Effector memory CD4-positive, alpha-beta T cell (primary cell): ENCODE results near the gene WDPCP.
"Not testable (repeated sequence)": the region's sequence is repeated elsewhere in the genome, so short reads cannot be mapped to it uniquely, and the experiment has no call there.

ENCODE experiments used
- DNase-seq, 3 donors: peaks; one replicate each; pipeline ENCODE4 v3.0.0-alpha.2; 2020
- H3K27ac ChIP-seq: 2 replicates; pipeline ENCODE4 v1.7.0; 2013; ENCODE audit warnings: mild to moderate bottlenecking, low read length, moderate library complexity; ENCODE audit not compliant: insufficient read depth, poor library complexity, severe bottlenecking
- H3K27me3 ChIP-seq: replicated peaks from 2 replicates; pipeline ENCODE4 v1.7.0; 2013; ENCODE audit warnings: mild to moderate bottlenecking, low read length; ENCODE audit not compliant: insufficient read depth, control insufficient read depth, poor library complexity, severe bottlenecking
- H3K36me3 ChIP-seq: 2 replicates; pipeline ENCODE4 v1.7.0; 2013; ENCODE audit warnings: mild to moderate bottlenecking, low read length, moderate library complexity; ENCODE audit not compliant: control insufficient read depth, insufficient read depth
- H3K4me1 ChIP-seq: 2 replicates; pipeline ENCODE4 v1.7.0; 2013; ENCODE audit warnings: low read length, mild to moderate bottlenecking; ENCODE audit not compliant: control insufficient read depth, insufficient read depth, poor library complexity, severe bottlenecking
- H3K4me3 ChIP-seq: 2 replicates; pipeline ENCODE4 v1.7.0; 2013; ENCODE audit warnings: low read length, low read depth, mild to moderate bottlenecking; ENCODE audit not compliant: insufficient read depth, poor library complexity, severe bottlenecking
- H3K9me3 ChIP-seq: 2 replicates; pipeline ENCODE4 v1.7.0; 2013; ENCODE audit warnings: mild to moderate bottlenecking, low read length, moderate library complexity; ENCODE audit not compliant: control insufficient read depth

Gene WDPCP

DNA sequence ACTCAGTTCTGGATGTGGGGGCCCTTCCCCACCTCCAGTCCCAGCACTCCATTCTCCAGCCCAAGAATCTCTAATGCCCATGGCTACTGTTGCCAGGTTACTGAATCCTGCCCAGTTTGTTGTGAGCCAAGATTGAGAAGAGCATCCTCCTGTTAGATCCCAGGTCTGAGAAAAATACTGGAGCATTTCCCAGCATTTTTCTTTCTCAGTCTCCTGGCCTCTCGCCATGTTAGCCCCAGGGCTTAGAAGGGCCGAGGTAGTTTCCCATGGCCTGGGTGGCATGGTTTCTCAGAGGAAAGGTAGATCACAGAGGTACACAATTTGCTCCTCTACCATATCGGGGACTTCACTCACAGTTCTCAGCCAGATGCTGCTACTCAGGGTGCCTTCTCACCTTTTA lies 401.9 kb downstream of the WDPCP start:
- Histone ChIP-seq H3K9me3 (peaks cover 6% of the 10 kb centered on the region), H3K27me3 (no peaks in the 10 kb centered on the region), H3K4me3 (no peak overlapping the region), H3K27ac (no peak overlapping the region), H3K4me1 (no peaks in the 10 kb centered on the region), H3K36me3 (no peaks in the 10 kb centered on the region)
- DNase-seq, result no peak

- no peak for DNase-seq
- Histone ChIP-seq H3K27ac (no peak overlapping the region), H3K9me3 (no peaks in the 10 kb centered on the region), H3K27me3 (no peaks in the 10 kb centered on the region), H3K36me3 (no peaks in the 10 kb centered on the region), H3K4me1 (no peaks in the 10 kb centered on the region), H3K4me3 (no peak overlapping the region)
These were observed 425.0 kb downstream of the WDPCP start for GRCh38 chr2:63163161-63163820.

- H3K4me3 ChIP-seq, result no peak overlapping the region
- H3K27ac ChIP-seq, result no peak overlapping the region
- H3K36me3 ChIP-seq, result no peaks in the 10 kb centered on the region
- H3K9me3 ChIP-seq, result no peaks in the 10 kb centered on the region
- no peaks in the 10 kb centered on the region for H3K4me1 ChIP-seq
- H3K27me3 ChIP-seq, result no peaks in the 10 kb centered on the region
- no peak for DNase-seq
These were observed 429.0 kb downstream of the WDPCP start for GRCh38 chr2:63159262-63159661.

GRCh38 chr2:63136683-63137082 lies 451.6 kb downstream of the WDPCP start:
- not testable (repeated sequence) for H3K4me1 ChIP-seq, H3K27ac ChIP-seq, H3K27me3 ChIP-seq, H3K4me3 ChIP-seq, H3K9me3 ChIP-seq, DNase-seq, H3K36me3 ChIP-seq

DNA sequence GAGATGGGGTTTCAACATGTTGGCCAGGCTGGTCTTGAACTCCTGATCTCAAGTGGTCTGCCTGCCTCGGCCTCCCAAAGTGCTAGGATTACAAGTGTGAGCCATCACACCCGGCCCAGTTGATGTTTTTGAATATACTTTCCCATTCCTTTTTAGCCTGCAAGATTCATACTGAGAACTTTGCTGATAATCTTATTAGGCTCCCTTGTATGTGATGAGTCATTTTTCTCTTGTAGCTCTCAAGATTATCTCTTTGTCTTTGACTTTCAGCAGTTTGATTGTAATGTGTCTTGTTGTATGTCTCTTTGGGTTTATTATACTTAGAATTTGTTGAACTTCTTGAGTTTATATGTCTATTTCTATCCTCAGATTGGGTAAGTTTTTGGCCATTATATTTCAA lies 456.3 kb downstream of the WDPCP start:
- Histone ChIP-seq H3K36me3 (no peaks in the 10 kb centered on the region), H3K9me3 (no peaks in the 10 kb centered on the region), H3K4me3 (no peak overlapping the region), H3K27me3 (no peaks in the 10 kb centered on the region), H3K27ac (no peak overlapping the region), H3K4me1 (no peaks in the 10 kb centered on the region)
- no peak for DNase-seq

DNA sequence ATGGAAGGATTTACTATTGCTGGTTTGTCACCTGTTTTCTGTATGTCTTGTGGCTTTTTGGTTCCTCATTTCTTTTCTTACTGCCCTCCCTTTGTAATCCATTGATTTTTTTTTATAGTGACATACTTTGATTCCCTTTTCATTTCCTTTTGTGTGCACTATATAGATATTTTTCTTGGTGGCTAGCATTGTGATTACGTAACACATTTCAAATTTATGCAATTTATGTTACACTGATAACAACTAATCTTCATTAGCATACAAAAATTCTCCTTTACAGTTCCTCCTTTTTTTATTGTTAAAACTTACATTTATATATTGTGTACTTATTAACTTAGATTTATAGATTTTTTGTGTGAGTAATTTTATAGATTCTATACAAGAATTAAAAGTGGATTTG lies 457.1 kb downstream of the WDPCP start:
- Histone ChIP-seq H3K4me1 (no peaks in the 10 kb centered on the region), H3K27me3 (no peaks in the 10 kb centered on the region), H3K9me3 (no peaks in the 10 kb centered on the region), H3K36me3 (no peaks in the 10 kb centered on the region), H3K4me3 (no peak overlapping the region), H3K27ac (no peak overlapping the region)
- no peak for DNase-seq

DNA sequence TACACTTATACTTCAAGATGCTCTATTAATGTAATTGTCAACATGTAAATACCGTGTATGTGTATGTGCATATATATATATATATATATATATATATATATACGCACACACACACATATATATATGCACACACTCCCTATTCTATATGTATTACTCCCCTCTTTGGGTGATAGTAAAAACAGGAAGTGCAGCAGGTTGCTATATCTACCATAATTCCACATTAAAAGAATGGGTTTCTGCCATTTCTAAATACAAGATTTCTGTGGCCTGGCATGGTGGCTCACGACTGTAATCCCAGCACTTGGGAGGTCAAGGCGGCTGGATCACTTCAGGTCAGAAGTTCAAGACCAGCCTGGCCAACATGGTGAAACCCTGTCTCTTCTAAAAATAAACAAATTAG lies 460.7 kb downstream of the WDPCP start:
- Histone ChIP-seq H3K36me3 (no peaks in the 10 kb centered on the region), H3K27ac (no peak overlapping the region), H3K4me3 (no peak overlapping the region), H3K4me1 (no peaks in the 10 kb centered on the region), H3K27me3 (no peaks in the 10 kb centered on the region), H3K9me3 (no peaks in the 10 kb centered on the region)
- DNase-seq, result no peak

- H3K4me3 ChIP-seq, result no peak overlapping the region
- H3K36me3 ChIP-seq, result no peaks in the 10 kb centered on the region
- H3K27me3 ChIP-seq, result no peaks in the 10 kb centered on the region
- H3K27ac ChIP-seq, result no peak overlapping the region
- no peaks in the 10 kb centered on the region for H3K9me3 ChIP-seq
- no peaks in the 10 kb centered on the region for H3K4me1 ChIP-seq
- DNase-seq, result no peak
These were observed 463.4 kb downstream of the WDPCP start for GRCh38 chr2:63124850-63125249.

DNA sequence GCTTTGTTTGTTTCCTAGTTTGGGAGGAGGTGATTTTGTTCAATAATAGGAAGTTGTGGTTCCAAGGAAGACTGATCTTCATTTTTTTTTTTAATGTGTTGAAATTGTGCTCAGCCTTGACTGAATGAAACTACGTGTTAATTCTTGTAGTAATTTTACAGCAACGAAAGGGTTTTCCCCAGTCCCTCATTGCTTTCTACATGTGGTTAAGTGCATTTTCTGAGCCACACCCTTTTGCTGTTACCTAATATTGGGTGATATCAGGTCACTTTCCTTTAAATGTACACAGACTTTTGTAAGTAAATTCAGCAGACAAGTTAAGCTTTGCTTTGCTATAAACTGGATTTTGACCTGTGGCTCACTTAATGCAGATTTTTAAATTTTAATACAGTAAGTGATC lies 464.1 kb downstream of the WDPCP start:
- Histone ChIP-seq H3K4me1 (no peaks in the 10 kb centered on the region), H3K36me3 (no peaks in the 10 kb centered on the region), H3K4me3 (no peak overlapping the region), H3K9me3 (no peaks in the 10 kb centered on the region), H3K27me3 (no peaks in the 10 kb centered on the region), H3K27ac (no peak overlapping the region)
- DNase-seq, result no peak

GRCh38 chr2:63122921-63123320 lies 465.4 kb downstream of the WDPCP start:
- Histone ChIP-seq H3K4me1 (no peaks in the 10 kb centered on the region), H3K4me3 (no peak overlapping the region), H3K9me3 (no peaks in the 10 kb centered on the region), H3K27me3 (no peaks in the 10 kb centered on the region), H3K27ac (no peak overlapping the region), H3K36me3 (no peaks in the 10 kb centered on the region)
- DNase-seq, result no peak
